Stomach (tissue), 4 donors: ENCODE measurements around the gene MAGI1.

Source experiments
- EP300 ChIP-seq: sonication (generic); formaldehyde crosslinking; IDR thresholded peaks from one replicate; pipeline ENCODE4 v1.6.1; 2017; ENCODE audit warnings: antibody characterized with exemption
- POLR2A ChIP-seq, 4 donors: fragments of 450-650 bp; IDR thresholded peaks; one replicate each; pipeline ENCODE4 v1.6.1; 2016; ENCODE audit warnings: antibody characterized with exemption in 4 of 4, control low read depth in 2 of 4, mild to moderate bottlenecking in 1 of 4, moderate library complexity in 1 of 4
- TF ChIP-seq, protein P1 (sequence below), 7 experiments: fragments of 450-650 bp in 4 of 7; fragments of 200-600 bp in 3 of 7; sonication (generic) in 3 of 7; IDR thresholded peaks; one replicate each; pipeline ENCODE4 v1.5.1; 2016 to 2019; ENCODE audit warnings: antibody characterized with exemption in 7 of 7, control low read depth in 2 of 7, mild to moderate bottlenecking in 1 of 7

DNA sequence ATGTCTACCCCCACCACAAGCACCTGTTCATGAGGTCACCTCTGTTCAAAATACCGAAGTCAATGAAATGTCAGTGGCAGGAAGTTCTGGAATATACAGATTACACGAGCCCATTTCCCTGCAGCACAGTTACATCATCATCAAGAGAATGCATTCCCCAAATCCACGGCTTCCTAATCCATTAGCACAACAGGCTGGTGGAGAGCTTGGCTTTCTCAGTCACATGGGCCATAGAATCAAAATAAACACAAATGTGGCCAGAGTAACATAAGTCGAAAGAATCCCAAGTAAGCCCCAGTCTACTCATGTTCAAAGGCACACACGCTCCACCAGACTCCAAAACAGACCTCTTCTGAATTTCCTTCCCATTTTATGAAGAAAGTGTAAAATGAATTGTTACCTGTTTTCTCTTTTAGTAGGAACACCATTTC, 419.3 kb downstream of the MAGI1 start:
- TF ChIP-seq EP300 (no peak), POLR2A (IDR thresholded peaks at IDR 0.05) (no peak)
- TF ChIP-seq, protein P1, sequence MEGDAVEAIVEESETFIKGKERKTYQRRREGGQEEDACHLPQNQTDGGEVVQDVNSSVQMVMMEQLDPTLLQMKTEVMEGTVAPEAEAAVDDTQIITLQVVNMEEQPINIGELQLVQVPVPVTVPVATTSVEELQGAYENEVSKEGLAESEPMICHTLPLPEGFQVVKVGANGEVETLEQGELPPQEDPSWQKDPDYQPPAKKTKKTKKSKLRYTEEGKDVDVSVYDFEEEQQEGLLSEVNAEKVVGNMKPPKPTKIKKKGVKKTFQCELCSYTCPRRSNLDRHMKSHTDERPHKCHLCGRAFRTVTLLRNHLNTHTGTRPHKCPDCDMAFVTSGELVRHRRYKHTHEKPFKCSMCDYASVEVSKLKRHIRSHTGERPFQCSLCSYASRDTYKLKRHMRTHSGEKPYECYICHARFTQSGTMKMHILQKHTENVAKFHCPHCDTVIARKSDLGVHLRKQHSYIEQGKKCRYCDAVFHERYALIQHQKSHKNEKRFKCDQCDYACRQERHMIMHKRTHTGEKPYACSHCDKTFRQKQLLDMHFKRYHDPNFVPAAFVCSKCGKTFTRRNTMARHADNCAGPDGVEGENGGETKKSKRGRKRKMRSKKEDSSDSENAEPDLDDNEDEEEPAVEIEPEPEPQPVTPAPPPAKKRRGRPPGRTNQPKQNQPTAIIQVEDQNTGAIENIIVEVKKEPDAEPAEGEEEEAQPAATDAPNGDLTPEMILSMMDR (IDR thresholded peaks at IDR 0.05), result no peak
